Endothelial cell of umbilical vein (primary cell): Measurements from ENCODE around the gene RNU2-1. TPM values are rescaled to one million over a fixed set of nuclear protein-coding genes. Genes with fewer than 3 reads are reported as not detected.
A peak's percentile ranks its signal among the peaks of the same experiment; 100 is the strongest.

Source experiments
- BruUV-seq: library from RNA; stranded (reverse); fragments of 400-500 nt; replicated peaks from 2 replicates; lab custom pipeline; 2021; lab: Mats Ljungman, UMichigan
- CTCF ChIA-PET: fragments of 300-600, 350-600 bp; sonication (Branson Sonifier 250); formaldehyde crosslinking; loops from one replicate; lab custom pipeline; 2021; ENCODE audit warnings: antibody characterized with exemption, inconsistent platforms; lab: Charles Lee
- POLR2A ChIA-PET: fragments of 300-600, 350-600 bp; sonication (Branson Sonifier 250); formaldehyde crosslinking; loops from one replicate; lab custom pipeline; 2021; ENCODE audit warnings: antibody characterized with exemption, inconsistent platforms; lab: Charles Lee
- DNase-seq: peaks from one replicate; pipeline ENCODE4 v3.0.0-alpha.2; 2011; ENCODE audit warnings: low read depth, low spot score
- FAIRE-seq: peaks from 2 replicates; lab custom pipeline; 2011; peaks lifted over from hg19 to GRCh38; lab: Jason Lieb, UNC
- H2AFZ ChIP-seq: 2 replicates; pipeline ENCODE4 v1.6.0; 2012; ENCODE audit warnings: low read depth, low read length, control low read depth, inconsistent platforms
- H3K27ac ChIP-seq: 2 replicates; pipeline ENCODE4 v1.5.1; 2011; ENCODE audit warnings: low read depth, mild to moderate bottlenecking, control low read depth, low read length, moderate library complexity; ENCODE audit not compliant: insufficient read depth
- H3K27me3 ChIP-seq, 2 experiments: 2 replicates each; pipeline versions ENCODE4 v1.6.0 to v1.6.1; 2011; ENCODE audit warnings: low read length in 2 of 2, mixed read lengths in 1 of 2; ENCODE audit not compliant: control insufficient read depth in 2 of 2, insufficient read depth in 2 of 2
- H3K36me3 ChIP-seq, 2 experiments: 2 replicates in 1 of 2; 3 replicates in 1 of 2; pipeline ENCODE4 v1.5.1; 2011; ENCODE audit warnings: low read length in 2 of 2, mild to moderate bottlenecking in 1 of 2, moderate library complexity in 1 of 2; ENCODE audit not compliant: control insufficient read depth in 2 of 2, insufficient read depth in 2 of 2; ENCODE audit errors: extremely low read depth in 1 of 2
- H3K4me1 ChIP-seq: 3 replicates; pipeline ENCODE4 v1.5.1; 2011; ENCODE audit warnings: mild to moderate bottlenecking, low read length; ENCODE audit not compliant: control insufficient read depth, insufficient read depth; ENCODE audit errors: extremely low read depth
- H3K4me2 ChIP-seq: 2 replicates; pipeline ENCODE4 v1.6.1; 2011; ENCODE audit warnings: low read length, control low read depth, mixed read lengths; ENCODE audit not compliant: insufficient read depth
- H3K4me3 ChIP-seq, 3 experiments: fragments of 200-600 bp in 1 of 3; sonication (generic), shearing (Covaris generic) in 1 of 3; replicated peaks in 1 of 3; 2 replicates each; pipeline ENCODE4 v1.5.1; 2011 to 2016; ENCODE audit warnings: control low read depth in 3 of 3, low read length in 3 of 3, mild to moderate bottlenecking in 2 of 3, inconsistent platforms in 1 of 3, low read depth in 1 of 3, moderate library complexity in 1 of 3; ENCODE audit not compliant: insufficient read depth in 1 of 3
- H3K79me2 ChIP-seq: 2 replicates; pipeline ENCODE4 v1.6.0; 2012; ENCODE audit warnings: low read length, inconsistent platforms; ENCODE audit not compliant: control insufficient read depth, insufficient read depth
- H3K9ac ChIP-seq: replicated peaks from 2 replicates; pipeline ENCODE3; 2011; ENCODE audit warnings: low read length, control low read depth; ENCODE audit not compliant: insufficient read depth; ENCODE audit errors: extremely low read depth
- H3K9me1 ChIP-seq: replicated peaks from 3 replicates; pipeline ENCODE4 v1.6.0; 2011; ENCODE audit warnings: mild to moderate bottlenecking, low read length; ENCODE audit not compliant: control insufficient read depth, insufficient read depth; ENCODE audit errors: extremely low read depth
- H3K9me3 ChIP-seq: replicated peaks from 2 replicates; pipeline ENCODE4 v1.5.1; 2012; ENCODE audit warnings: low read length, inconsistent platforms; ENCODE audit not compliant: control insufficient read depth, insufficient read depth
- H4K20me1 ChIP-seq: replicated peaks from 2 replicates; pipeline ENCODE3; 2011; ENCODE audit warnings: mild to moderate bottlenecking, low read length; ENCODE audit not compliant: control insufficient read depth, insufficient read depth; ENCODE audit errors: extremely low read depth
- CTCF ChIP-seq, 2 donors: IDR thresholded peaks; 1 replicate in 1 of 2; 2 replicates in 1 of 2; pipeline ENCODE4 v1.5.1; 2011; ENCODE audit warnings: low read length in 2 of 2, mild to moderate bottlenecking in 2 of 2, moderate library complexity in 2 of 2, control low read depth in 1 of 2, inconsistent platforms in 1 of 2, low read depth in 1 of 2; ENCODE audit not compliant: insufficient read depth in 1 of 2; ENCODE audit errors: extremely low read depth in 1 of 2
- EZH2 ChIP-seq: IDR thresholded peaks from 2 replicates; pipeline ENCODE4 v1.6.1; 2012; ENCODE audit warnings: borderline replicate concordance, low read depth, mild to moderate bottlenecking, moderate library complexity, low read length, inconsistent platforms; ENCODE audit not compliant: severe bottlenecking
- FOS ChIP-seq: IDR thresholded peaks from 2 replicates; pipeline ENCODE4 v1.6.1; 2011; ENCODE audit warnings: mild to moderate bottlenecking, low read length, moderate library complexity, borderline replicate concordance; ENCODE audit not compliant: insufficient read depth
- GATA2 ChIP-seq: IDR thresholded peaks from 2 replicates; pipeline ENCODE4 v1.7.0; 2011; ENCODE audit warnings: low read depth, mild to moderate bottlenecking, moderate library complexity, mixed read lengths, low read length; ENCODE audit not compliant: insufficient read length, insufficient read depth
- JUN ChIP-seq: IDR thresholded peaks from 2 replicates; pipeline ENCODE4 v1.6.1; 2011; ENCODE audit warnings: borderline replicate concordance, low read depth; ENCODE audit not compliant: insufficient read length, insufficient read depth
- MAX ChIP-seq: IDR thresholded peaks from 2 replicates; pipeline ENCODE4 v1.6.1; 2011; ENCODE audit not compliant: insufficient read depth, insufficient read length
- MYC ChIP-seq: IDR thresholded peaks from one replicate; pipeline ENCODE4 v1.6.1; 2011; ENCODE audit warnings: mild to moderate bottlenecking, low read depth, low read length
- POLR2A ChIP-seq: IDR thresholded peaks from 2 replicates; pipeline ENCODE4 v1.6.1; 2012; ENCODE audit warnings: low read depth, mild to moderate bottlenecking, control low read depth, low read length
- POLR2AphosphoS5 ChIP-seq: IDR thresholded peaks from 2 replicates; pipeline ENCODE4 v1.6.1; 2012; ENCODE audit warnings: low read depth, mild to moderate bottlenecking, control low read depth, low read length, moderate library complexity; ENCODE audit not compliant: insufficient read depth
- dilution Hi-C: fragments of 300-500 bp; cut with MboI; formaldehyde crosslinking; loops from one replicate; pipeline ENCODE4 v1.15.0; 2019; ENCODE audit warnings: low sequenced_read_pairs; ENCODE audit not compliant: extremely low pct_ligation_motif_present
- intact Hi-C: fragments of 100-400 bp; cut with micrococcal nuclease; formaldehyde crosslinking; loops from one replicate; pipeline ENCODE4 v1.10.0; 2022
- polyA plus RNA-seq, 4 experiments: library from polyadenylated mRNA; depleted of rRNA in 3 of 4; stranded (reverse) in 3 of 4; unstranded in 1 of 4; fragments of >200 nt; gene quantifications; 2 replicates each; pipeline versions ENCODE4 v1.2.1 to v1.2.3, GENCODE V29; 2011 to 2012; ENCODE audit warnings: missing spikeins in 1 of 4
- total RNA-seq: library from RNA; stranded (reverse); gene quantifications from 2 replicates; pipeline ENCODE4 v1.2.3, GENCODE V29; 2021

The RNU2-1 gene
- total and polyA plus RNA-seq, 2 donors (not counting 3 experiments of a cell fraction or from before 2014, with no cell fraction given), result 3,596 TPM; not detected in 1

- Histone ChIP-seq H3K36me3 (peaks cover 9 to 24% of the 10 kb centered on the region in 2 experiments), H3K27me3 (no peaks in the 10 kb centered on the region), H3K4me1 (peaks cover 16% of the 10 kb centered on the region), H3K27ac (peak within 1 kb of the TSS; percentile 72), H3K9me3 (no peaks in the 10 kb centered on the region), H3K9me1 (no peaks in the 10 kb centered on the region), H3K4me2 (peak within 1 kb of the TSS; percentile 91), H3K4me3 (peak within 1 kb of the TSS; percentile 72 to 79 (median 75)), H3K79me2 (peaks cover 5% of the 10 kb centered on the region), H3K9ac (peak within 1 kb of the TSS; percentile 81), H2AFZ (peak within 1 kb of the TSS; percentile 80), H4K20me1 (no peaks in the 10 kb centered on the region)
- dilution Hi-C loops, result no loop called here
- CTCF ChIA-PET, result interaction anchor here (0.9 to 3.9 kb wide), 10 partner anchors 10 to 272 kb away, joined by 3 to 22 read pairs (median 8); partner anchors contain the start of genes DHX8 and NBR1
- intact Hi-C loops, result loop anchor here (1.0 kb wide), 2 partner anchors 41 to 187 kb away; no protein-coding TSS in a partner anchor
- FAIRE-seq (peak; percentile 87), DNase-seq (peak; percentile 87)
- TF ChIP-seq MAX (no peak), MYC (no peak), EZH2 (no peak), FOS (no peak), POLR2A (peak; percentile 96), CTCF (IDR thresholded peaks at IDR 0.05; ENCODE audit: extremely low read depth in 1 of 2, insufficient read depth in 1 of 2, low read depth in 1 of 2, low read length in 2 of 2) (peak in 1 of 2 donors; percentile 47), GATA2 (no peak), JUN (no peak), POLR2AphosphoS5 (peak; percentile 73)
- POLR2A ChIA-PET, result interaction anchor here (0.7 to 2.9 kb wide), 5 partner anchors 9 to 104 kb away, joined by 3 to 43 read pairs (median 3); partner anchors contain the start of gene NBR1
- BruUV-seq, result TSS peak; percentile 94
Measured at GRCh38 chr17:43211480-43212402, 22.0 kb downstream of the RNU2-1 start, which contains the start of gene TMEM106A. TMEM106A (plus strand) TSS chr17:43211875; CDS start chr17:43213042, 1,167 bp downstream.
